Stimulated activated CD8-positive, alpha-beta memory T cell treated with anti-CD3 and anti-CD28 coated beads, Interleukin-4, amount 100 ng/mL, for 1 hour (primary cell): ENCODE results near the gene FBN3.
"Not testable (repeated sequence)": the region's sequence is repeated elsewhere in the genome, so short reads cannot be mapped to it uniquely, and the experiment has no call there.

ENCODE experiments used
- DNase-seq, 2 donors: peaks; one replicate each; pipeline ENCODE4 v3.0.0-alpha.2; 2020; ENCODE audit warnings: low read depth in 2 of 2, low spot score in 1 of 2

Gene FBN3

DNA sequence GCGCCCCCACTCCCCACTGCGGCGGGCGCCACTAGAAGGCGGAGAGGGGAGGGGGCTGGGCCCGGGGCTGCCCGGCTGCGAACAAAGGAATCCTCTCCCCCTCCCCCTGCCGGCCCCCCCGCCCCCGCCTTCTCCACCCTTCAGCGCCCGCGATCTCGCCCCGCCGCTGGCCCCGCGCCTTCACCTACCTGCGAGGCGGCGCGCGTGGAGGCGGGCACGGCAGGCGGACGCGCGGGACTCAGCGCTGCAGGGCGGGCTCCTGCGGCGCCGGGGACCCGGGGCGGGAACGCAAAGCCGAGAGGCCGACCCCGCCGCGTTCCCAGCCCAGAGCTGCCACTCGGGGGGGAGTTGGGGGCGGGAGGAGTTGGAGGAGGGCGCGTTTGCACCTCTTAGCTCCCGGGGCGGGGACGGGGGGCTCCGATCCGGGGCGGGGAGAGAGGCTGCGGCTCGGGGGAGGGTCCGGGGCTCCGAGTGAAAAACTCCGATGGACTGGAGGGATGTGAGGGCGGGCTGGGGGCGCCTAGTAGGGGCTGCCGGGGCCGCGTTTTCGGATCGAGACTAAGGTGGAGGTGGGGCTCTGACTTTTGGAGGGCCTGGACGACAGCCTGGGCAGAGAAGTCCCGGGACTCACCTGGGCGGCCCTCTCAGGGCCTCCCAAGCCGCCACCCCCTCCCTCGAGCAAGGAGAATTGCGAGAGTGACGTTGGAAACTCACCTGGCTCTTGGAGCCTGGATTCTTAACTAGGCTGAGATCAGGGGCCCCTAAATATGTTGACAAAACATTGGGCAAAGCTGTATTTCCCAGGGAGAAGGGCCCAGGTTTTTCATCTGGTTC lies at the start of gene FBN3:
Gene FBN3 (minus strand): TSS at position 332 of the 834 bp plus-strand sequence. CDS start 2,112 bp downstream, outside the sequence.
- no peak for DNase-seq

GRCh38 chr19:8196271-8196927 lies 47.0 kb upstream of the FBN3 start:
- DNase-seq, result no peak

GRCh38 chr19:8194528-8195267 lies 45.3 kb upstream of the FBN3 start:
- no peak for DNase-seq

DNA sequence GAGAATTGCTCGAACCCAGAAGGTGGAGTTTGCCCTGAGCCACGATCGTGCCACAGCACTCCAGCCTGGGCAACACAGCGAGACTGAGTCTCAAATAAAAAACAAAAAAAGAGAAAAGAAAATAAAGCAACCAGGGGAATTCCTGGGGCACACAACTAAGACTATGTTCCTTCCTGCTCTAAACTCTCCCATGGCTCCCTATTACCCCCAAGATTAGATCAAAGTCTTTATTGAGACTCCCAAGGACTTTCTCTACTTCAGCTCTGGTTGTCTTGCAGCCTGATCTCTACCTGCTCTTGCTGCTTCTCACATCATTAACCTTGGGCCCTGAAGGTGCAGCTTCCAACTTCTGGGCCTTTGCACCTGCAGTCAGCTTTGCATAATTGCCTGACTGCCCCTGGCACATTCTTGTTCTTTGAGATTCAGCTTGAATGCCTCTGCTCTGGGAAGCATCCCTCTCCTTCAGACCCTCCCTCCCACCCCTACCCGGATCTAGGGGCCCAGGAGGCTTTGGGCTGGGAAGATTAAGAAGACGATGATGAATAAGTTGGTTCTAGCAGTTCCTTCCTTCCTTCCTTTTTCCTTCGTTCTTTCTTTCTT lies 42.9 kb upstream of the FBN3 start:
- no peak for DNase-seq

- DNase-seq, result no peak
Observed at GRCh38 chr19:8185343-8186068, 36.1 kb upstream of the FBN3 start.

- DNase-seq, result no peak
Observed at GRCh38 chr19:8184274-8184673, 34.9 kb upstream of the FBN3 start.

DNA sequence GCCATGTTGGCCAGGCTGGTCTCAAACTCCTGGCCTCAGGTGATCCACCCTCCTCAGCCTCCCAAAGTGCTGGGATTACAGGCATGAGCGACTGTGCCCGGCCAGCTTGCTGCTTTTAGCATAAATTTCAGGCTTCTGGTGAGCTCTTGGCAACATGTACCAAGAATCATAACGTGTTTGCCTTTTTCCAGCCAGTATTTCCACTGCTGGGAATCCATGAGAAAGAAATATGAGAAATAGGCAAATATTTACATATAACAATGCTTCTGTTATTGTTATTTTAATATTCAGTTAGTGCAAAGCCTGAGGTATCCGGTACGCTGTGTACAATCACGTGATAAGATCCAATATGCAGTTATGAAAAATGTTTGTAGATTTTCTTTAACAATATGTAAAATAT lies 30.6 kb upstream of the FBN3 start:
- DNase-seq, result no peak

GRCh38 chr19:8174706-8175105 lies 25.3 kb upstream of the FBN3 start:
- no peak for DNase-seq

DNA sequence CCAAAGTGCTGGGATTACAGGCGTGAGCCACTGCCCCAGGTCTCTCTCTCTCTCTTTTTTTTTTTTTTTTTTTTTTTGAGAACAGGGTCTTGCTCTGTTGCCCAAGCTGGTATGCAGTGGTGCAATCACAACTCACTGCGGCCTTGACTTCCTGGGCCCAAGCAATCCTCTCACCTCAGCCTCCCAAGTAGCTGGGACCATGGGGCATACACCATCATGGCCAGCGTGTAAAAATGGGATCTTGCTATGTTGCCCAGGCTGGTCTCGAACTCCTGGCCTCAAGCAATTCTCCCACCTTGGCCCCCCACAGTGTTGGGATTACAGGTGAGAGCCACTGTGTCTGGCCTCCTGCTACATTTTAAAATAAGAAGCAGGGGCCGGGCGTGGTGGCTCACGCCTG lies 19.1 kb upstream of the FBN3 start:
- no peak for DNase-seq

- DNase-seq, result no peak
Observed at GRCh38 chr19:8167985-8168384, 18.6 kb upstream of the FBN3 start.

- no peak for DNase-seq
Observed at GRCh38 chr19:8163759-8164158, 14.4 kb upstream of the FBN3 start.

- no peak for DNase-seq
Observed at GRCh38 chr19:8161135-8161646, 11.8 kb upstream of the FBN3 start.

- not testable (repeated sequence) for DNase-seq
Observed at GRCh38 chr19:8159322-8159721, 9.9 kb upstream of the FBN3 start.

DNA sequence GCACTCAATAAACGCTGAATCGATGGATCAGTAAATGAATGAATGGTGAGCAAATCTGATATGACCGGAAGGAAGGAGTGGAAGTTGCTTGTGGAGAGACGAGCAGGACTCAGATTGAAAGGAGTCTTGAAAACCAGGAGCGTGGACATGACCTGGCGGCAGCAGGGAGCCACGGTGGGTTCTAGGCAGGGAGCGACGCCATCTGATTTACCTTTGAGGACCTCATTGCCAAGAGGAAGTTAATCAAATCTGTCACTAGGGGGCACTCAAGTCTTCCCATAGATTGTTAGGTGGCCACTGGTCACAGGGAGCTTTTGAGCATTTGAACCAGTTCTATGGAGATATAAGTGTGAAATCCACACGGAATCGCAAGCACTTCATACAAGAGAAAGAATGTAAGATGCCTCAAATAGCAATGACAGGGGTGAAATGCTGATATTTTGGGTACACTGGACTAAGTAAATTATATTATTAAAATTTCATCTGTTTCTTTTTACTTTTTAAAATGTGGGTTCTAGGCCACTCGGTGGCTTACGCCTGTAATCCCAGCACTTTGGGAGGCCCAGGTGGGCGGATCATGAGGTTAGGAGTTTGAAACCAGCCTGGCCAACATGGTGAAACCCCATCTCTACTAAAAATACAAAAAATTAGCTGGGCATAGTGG lies 9.2 kb upstream of the FBN3 start:
- peak; percentile 7 to 17 for DNase-seq

- DNase-seq, result no peak
Observed at GRCh38 chr19:8155318-8155717, 5.9 kb upstream of the FBN3 start.

DNA sequence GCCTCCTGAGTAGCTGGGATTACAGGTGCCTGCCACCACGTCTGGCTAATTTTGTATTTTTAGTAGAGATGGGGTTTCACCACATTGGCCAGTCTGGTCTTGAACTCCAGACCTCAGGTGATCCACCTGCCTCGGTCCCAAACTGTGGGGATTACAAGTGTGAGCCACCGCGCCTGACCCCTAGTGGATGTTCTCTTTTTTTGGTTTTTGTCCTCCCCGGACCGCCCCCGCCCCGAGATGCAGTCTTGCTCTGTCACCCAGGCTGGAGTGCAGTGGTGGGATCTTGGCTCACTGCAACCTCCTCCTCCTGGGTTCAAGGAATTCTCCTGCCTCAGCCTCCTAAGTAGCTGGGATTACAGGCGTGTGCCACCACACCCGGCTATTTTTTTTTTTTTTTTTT lies 4.6 kb upstream of the FBN3 start:
- DNase-seq, result not testable (repeated sequence)

DNA sequence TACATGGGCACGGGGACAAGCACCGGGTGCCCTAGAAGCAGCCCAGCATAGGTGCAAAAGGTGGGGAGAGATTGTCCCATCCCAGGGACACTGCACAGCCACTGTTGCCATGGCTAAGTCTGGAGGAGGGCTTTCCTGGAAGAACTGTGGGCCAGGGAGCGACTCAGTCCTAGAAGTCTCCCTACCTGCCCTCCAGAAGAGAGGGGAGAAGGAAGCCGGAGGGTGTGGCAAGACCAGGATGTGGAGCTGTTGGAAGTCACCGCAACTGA lies 2.3 kb upstream of the FBN3 start:
- DNase-seq, result no peak

DNA sequence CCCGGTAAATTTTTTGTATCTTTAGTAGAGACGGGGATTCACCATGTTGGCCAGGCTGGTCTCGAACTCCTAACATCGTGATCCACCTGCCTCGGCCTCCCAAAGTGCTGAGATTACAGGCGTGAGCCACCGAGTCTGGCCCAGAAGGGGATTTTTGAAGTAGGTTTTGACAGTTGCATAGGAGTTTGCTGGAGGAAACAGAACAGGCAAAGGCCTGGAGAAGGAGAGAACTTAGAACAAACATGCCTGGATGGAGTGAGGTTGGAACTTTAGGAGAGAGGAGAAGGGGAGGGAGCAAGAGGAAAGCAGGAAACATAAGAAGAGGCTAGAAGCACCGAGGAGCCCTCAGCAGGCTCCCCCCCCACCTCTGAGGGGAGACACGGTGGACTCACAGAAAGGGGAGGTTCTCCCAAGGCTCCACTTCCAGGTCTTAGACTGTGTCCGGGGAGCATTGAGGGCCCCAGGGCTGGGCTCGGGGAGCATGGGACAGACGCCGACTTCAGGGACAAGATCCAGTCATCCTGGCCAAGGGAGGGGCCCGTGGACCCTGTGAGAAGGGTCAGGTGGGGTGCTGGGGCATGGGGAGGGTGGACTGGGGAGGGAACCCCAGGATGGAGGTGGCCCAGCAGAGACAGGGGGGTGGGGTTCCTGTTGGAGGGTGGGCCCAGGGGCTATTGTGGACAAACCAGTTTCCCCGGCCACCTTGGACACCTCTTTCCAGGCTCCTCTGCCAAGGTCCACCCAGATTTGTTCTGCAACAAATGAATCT lies 1.8 kb upstream of the FBN3 start:
- DNase-seq, result no peak

GRCh38 chr19:8150178-8150865 lies 930 bp upstream of the FBN3 start:
- DNase-seq, result no peak
